ENCODE measurements around the gene ADAR. TPM values are rescaled to one million over a fixed set of nuclear protein-coding genes. Genes with fewer than 3 reads are reported as not detected.

ADAR gene
- total and polyA plus RNA-seq, 8 donors, result 23.6 to 173 (median 57.7) TPM

GRCh38 chr1:154553056-154554030 is 54.6 kb downstream of the ADAR start:
- peaks cover 25 to 77% (median 53%) of the 10 kb centered on the region in 4 donors for H3K4me1 ChIP-seq
- H3K4me3 ChIP-seq, result no peak overlapping the region
- intact Hi-C loops (cut with DNase I; ENCODE audit: low total_unique reads), result no loop called here
- DNase-seq, result no peak
- TF ChIP-seq CTCF (IDR thresholded peaks at IDR 0.05), result no peak
- TF ChIP-seq EP300 (IDR thresholded peaks at IDR 0.05), result no peak
- H3K27me3 ChIP-seq, result no peaks in the 10 kb centered on the region
- peak overlapping the region in 2 of 5 donors; percentile 2 to 60 for H3K27ac ChIP-seq
- 47 to 73% (median 60%) methylated on average over 12 of the region's 12 CpGs for WGBS, 5 donors
- H3K9me3 ChIP-seq, result no peaks in the 10 kb centered on the region
- peaks cover 71 to 77% (median 74%) of the 10 kb centered on the region in 4 donors for H3K36me3 ChIP-seq

GRCh38 chr1:154552036-154552435 is 56.0 kb downstream of the ADAR start:
- Histone ChIP-seq H3K4me3 (no peak overlapping the region), H3K27me3 (no peaks in the 10 kb centered on the region), H3K36me3 (peaks cover 71 to 78% (median 74%) of the 10 kb centered on the region in 4 donors), H3K9me3 (no peaks in the 10 kb centered on the region), H3K4me1 (peaks cover 24 to 81% (median 55%) of the 10 kb centered on the region in 4 donors), H3K27ac (peak overlapping the region in 2 of 5 donors; percentile 2 to 60)
- WGBS, 5 donors, result 87 to 97% (median 97%) methylated on average over 5 to 6 of the region's 6 CpGs
- TF ChIP-seq POLR2A (IDR thresholded peaks at IDR 0.05) (no peak), EP300 (IDR thresholded peaks at IDR 0.05) (no peak), POLR2AphosphoS5 (IDR thresholded peaks at IDR 0.05) (no peak), CTCF (IDR thresholded peaks at IDR 0.05) (no peak)
- no peak for DNase-seq
- intact Hi-C loops (cut with DNase I; ENCODE audit: low total_unique reads), result no loop called here

- DNase-seq, result no peak
- Histone ChIP-seq H3K4me3 (no peak overlapping the region), H3K27me3 (no peaks in the 10 kb centered on the region), H3K36me3 (peaks cover 71 to 78% (median 74%) of the 10 kb centered on the region in 4 donors), H3K9me3 (no peaks in the 10 kb centered on the region), H3K27ac (no peak overlapping the region), H3K4me1 (peaks cover 18 to 81% (median 53%) of the 10 kb centered on the region in 4 donors)
- intact Hi-C loops (cut with DNase I; ENCODE audit: low total_unique reads), result no loop called here
- WGBS, 5 donors, result 77 to 100% (median 84%) methylated on average over 1 to 4 of the region's 4 CpGs
- TF ChIP-seq POLR2AphosphoS5 (IDR thresholded peaks at IDR 0.05) (no peak), EP300 (IDR thresholded peaks at IDR 0.05) (no peak), POLR2A (IDR thresholded peaks at IDR 0.05) (no peak), CTCF (IDR thresholded peaks at IDR 0.05) (no peak)
These were observed 56.5 kb downstream of the ADAR start for GRCh38 chr1:154551474-154551873.

- Histone ChIP-seq H3K27me3 (no peaks in the 10 kb centered on the region), H3K4me1 (peaks cover 11 to 73% (median 45%) of the 10 kb centered on the region in 4 donors), H3K4me3 (no peak overlapping the region), H3K27ac (no peak overlapping the region), H3K36me3 (peaks cover 69 to 74% (median 71%) of the 10 kb centered on the region in 4 donors), H3K9me3 (no peaks in the 10 kb centered on the region)
- no peak for DNase-seq
- intact Hi-C loops (cut with DNase I; ENCODE audit: low total_unique reads), result no loop called here
- 65 to 79% (median 68%) methylated on average over 6 of the region's 6 CpGs for WGBS, 5 donors
- TF ChIP-seq CTCF (IDR thresholded peaks at IDR 0.05) (no peak), POLR2AphosphoS5 (IDR thresholded peaks at IDR 0.05) (no peak), EP300 (IDR thresholded peaks at IDR 0.05) (no peak), POLR2A (IDR thresholded peaks at IDR 0.05) (no peak)
These were observed 57.3 kb downstream of the ADAR start for GRCh38 chr1:154550657-154551056.

Data from stomach (tissue), 9 donors.